ENCODE data around the gene SLC7A10.

DNA sequence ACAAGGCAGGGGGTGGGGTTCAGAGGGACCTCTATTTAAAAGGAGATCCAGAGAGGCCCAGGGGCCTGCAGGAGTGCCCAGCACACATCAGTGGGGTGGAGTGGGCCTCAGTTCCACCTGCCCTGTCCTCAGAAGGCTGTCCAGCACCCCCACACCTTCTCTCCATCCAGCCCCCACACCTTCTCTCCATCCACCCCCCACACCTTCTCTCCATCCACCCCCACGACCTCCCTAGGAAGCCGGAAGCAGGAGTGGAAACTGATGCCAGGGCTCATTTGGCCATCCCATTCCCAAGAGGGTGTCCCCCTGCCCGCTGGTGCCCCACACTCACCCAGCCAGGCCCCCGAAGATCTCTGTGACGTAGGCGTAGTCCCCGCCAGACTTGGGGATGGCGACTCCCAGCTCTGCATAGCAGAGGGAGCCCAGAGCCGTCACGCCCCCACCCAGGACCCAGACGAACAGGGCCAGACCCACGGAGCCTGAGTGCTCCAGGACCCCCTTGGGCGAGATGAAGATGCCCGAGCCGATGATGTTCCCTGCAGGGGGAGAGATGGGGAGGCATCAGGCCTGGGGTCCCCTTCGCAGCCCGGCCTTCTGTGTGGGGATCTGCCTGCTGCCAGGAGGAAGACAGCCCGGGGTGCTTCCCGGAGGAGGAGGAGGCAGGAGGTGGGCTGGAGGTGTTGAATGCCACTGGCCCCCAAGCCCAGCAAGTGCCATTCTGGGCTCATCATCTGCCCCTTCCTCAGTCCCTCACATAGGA lies 10.0 kb downstream of the SLC7A10 start:
- TF ChIP-seq, protein P1, sequence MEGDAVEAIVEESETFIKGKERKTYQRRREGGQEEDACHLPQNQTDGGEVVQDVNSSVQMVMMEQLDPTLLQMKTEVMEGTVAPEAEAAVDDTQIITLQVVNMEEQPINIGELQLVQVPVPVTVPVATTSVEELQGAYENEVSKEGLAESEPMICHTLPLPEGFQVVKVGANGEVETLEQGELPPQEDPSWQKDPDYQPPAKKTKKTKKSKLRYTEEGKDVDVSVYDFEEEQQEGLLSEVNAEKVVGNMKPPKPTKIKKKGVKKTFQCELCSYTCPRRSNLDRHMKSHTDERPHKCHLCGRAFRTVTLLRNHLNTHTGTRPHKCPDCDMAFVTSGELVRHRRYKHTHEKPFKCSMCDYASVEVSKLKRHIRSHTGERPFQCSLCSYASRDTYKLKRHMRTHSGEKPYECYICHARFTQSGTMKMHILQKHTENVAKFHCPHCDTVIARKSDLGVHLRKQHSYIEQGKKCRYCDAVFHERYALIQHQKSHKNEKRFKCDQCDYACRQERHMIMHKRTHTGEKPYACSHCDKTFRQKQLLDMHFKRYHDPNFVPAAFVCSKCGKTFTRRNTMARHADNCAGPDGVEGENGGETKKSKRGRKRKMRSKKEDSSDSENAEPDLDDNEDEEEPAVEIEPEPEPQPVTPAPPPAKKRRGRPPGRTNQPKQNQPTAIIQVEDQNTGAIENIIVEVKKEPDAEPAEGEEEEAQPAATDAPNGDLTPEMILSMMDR (optimal IDR thresholded peaks at IDR 0.05 in 1 of 3, IDR thresholded peaks at IDR 0.05 in 1 of 3, conservative IDR thresholded peaks at IDR 0.05 in 1 of 3; ENCODE audit: extremely low read depth in 1 of 3, insufficient read depth in 2 of 3, low read length in 3 of 3), result no peak
- TF ChIP-seq EZH2 (IDR thresholded peaks at IDR 0.05; ENCODE audit: low read length), result no peak

All from keratinocyte (primary cell).